DOHH2 (cell line): Measurements from ENCODE around the gene CD34.

Experiments
- H3F3A ChIP-seq: fragments of 200-600 bp; sonication (generic), shearing (Covaris generic); 2 replicates; pipeline ENCODE4 v1.6.0; 2016; ENCODE audit warnings: antibody characterized with exemption, mild to moderate bottlenecking; ENCODE audit not compliant: control insufficient read depth, insufficient read depth
- H3K27ac ChIP-seq: fragments of 200-600 bp; sonication (generic); 2 replicates; pipeline ENCODE4 v1.5.1; 2014; ENCODE audit warnings: low read depth, mild to moderate bottlenecking, low read length, moderate library complexity
- H3K27me3 ChIP-seq: fragments of 200-600 bp; sonication (generic); 2 replicates; pipeline ENCODE4 v1.6.1; 2014; ENCODE audit warnings: mild to moderate bottlenecking, low read length, mixed read lengths; ENCODE audit not compliant: control insufficient read depth
- H3K36me3 ChIP-seq: fragments of 200-600 bp; sonication (generic); 2 replicates; pipeline ENCODE4 v1.6.1; 2014; ENCODE audit warnings: mild to moderate bottlenecking, low read length, moderate library complexity, mixed read lengths; ENCODE audit not compliant: control insufficient read depth
- H3K4me1 ChIP-seq: fragments of 200-600 bp; sonication (generic); 2 replicates; pipeline ENCODE4 v1.6.1; 2014; ENCODE audit warnings: mild to moderate bottlenecking, low read length, mixed read lengths; ENCODE audit not compliant: control insufficient read depth
- H3K4me2 ChIP-seq: fragments of 200-600 bp; sonication (generic); 2 replicates; pipeline ENCODE4 v1.6.0; 2014; ENCODE audit warnings: mild to moderate bottlenecking, low read length, moderate library complexity
- H3K4me3 ChIP-seq: fragments of 200-600 bp; sonication (generic); 2 replicates; pipeline ENCODE4 v1.5.1; 2014; ENCODE audit warnings: mild to moderate bottlenecking, low read length, mixed read lengths
- H3K79me2 ChIP-seq: fragments of 200-600 bp; sonication (generic); 2 replicates; pipeline ENCODE4 v1.6.1; 2014; ENCODE audit warnings: mild to moderate bottlenecking, low read length, mixed read lengths; ENCODE audit not compliant: control insufficient read depth
- H3K9me2 ChIP-seq: fragments of 200-600 bp; sonication (generic); replicated peaks from 2 replicates; pipeline ENCODE4 v1.6.1; 2014; ENCODE audit warnings: mild to moderate bottlenecking, low read length, mixed read lengths; ENCODE audit not compliant: control insufficient read depth
- H3K9me3 ChIP-seq: fragments of 200-600 bp; sonication (generic); 2 replicates; pipeline ENCODE4 v1.6.1; 2014; ENCODE audit warnings: antibody characterized with exemption, low read length, mixed read lengths; ENCODE audit not compliant: control insufficient read depth, insufficient read depth
- H4K20me1 ChIP-seq: fragments of 200-600 bp; sonication (generic); 2 replicates; pipeline ENCODE4 v1.6.0; 2014; ENCODE audit warnings: low read depth, mild to moderate bottlenecking, antibody characterized with exemption, low read length, moderate library complexity; ENCODE audit not compliant: control insufficient read depth, insufficient read depth
- EZH2phosphoT487 ChIP-seq: fragments of 200-600 bp; sonication (generic); IDR thresholded peaks from 2 replicates; pipeline ENCODE4 v1.6.1; 2017; ENCODE audit warnings: borderline replicate concordance, mild to moderate bottlenecking, antibody characterized with exemption, low read length, moderate library complexity, mixed read lengths
- TF ChIP-seq, protein P1 (sequence below): fragments of 200-600 bp; sonication (generic); IDR thresholded peaks from one replicate; pipeline ENCODE4 v1.5.1; 2014; ENCODE audit warnings: antibody characterized with exemption, mild to moderate bottlenecking, low read depth, low read length; ENCODE audit not compliant: poor library complexity, severe bottlenecking

The CD34 gene

DNA sequence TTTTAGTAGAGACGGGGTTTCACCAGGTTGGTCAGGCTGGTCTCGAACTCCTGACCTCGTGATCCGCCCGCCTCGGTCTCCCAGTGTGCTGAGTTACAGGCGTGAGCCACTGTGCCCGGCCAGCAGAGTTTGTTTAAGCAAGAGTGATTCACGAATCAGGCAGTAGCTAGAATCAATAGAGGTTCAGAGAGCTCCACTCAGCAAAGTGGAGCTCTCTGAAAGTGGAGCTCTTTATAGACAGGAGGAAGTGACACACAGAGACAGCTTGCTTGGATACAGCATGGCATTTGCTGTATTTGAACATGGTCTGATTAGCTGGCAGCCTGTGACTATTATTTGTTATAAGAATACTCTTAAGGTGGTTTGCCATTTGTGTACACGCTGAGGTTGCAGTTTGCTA lies 27.1 kb upstream of the CD34 start:
- Histone ChIP-seq H3K36me3 (no peaks in the 10 kb centered on the region), H3F3A (no peaks in the 10 kb centered on the region), H4K20me1 (no peaks in the 10 kb centered on the region), H3K4me1 (no peaks in the 10 kb centered on the region), H3K4me3 (no peak overlapping the region), H3K27ac (no peak overlapping the region), H3K4me2 (no peak overlapping the region), H3K79me2 (no peaks in the 10 kb centered on the region), H3K27me3 (peaks cover 21% of the 10 kb centered on the region), H3K9me3 (no peaks in the 10 kb centered on the region), H3K9me2 (no peaks in the 10 kb centered on the region)
- no peak for TF ChIP-seq EZH2phosphoT487
- TF ChIP-seq, protein P1, sequence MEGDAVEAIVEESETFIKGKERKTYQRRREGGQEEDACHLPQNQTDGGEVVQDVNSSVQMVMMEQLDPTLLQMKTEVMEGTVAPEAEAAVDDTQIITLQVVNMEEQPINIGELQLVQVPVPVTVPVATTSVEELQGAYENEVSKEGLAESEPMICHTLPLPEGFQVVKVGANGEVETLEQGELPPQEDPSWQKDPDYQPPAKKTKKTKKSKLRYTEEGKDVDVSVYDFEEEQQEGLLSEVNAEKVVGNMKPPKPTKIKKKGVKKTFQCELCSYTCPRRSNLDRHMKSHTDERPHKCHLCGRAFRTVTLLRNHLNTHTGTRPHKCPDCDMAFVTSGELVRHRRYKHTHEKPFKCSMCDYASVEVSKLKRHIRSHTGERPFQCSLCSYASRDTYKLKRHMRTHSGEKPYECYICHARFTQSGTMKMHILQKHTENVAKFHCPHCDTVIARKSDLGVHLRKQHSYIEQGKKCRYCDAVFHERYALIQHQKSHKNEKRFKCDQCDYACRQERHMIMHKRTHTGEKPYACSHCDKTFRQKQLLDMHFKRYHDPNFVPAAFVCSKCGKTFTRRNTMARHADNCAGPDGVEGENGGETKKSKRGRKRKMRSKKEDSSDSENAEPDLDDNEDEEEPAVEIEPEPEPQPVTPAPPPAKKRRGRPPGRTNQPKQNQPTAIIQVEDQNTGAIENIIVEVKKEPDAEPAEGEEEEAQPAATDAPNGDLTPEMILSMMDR = no peak

DNA sequence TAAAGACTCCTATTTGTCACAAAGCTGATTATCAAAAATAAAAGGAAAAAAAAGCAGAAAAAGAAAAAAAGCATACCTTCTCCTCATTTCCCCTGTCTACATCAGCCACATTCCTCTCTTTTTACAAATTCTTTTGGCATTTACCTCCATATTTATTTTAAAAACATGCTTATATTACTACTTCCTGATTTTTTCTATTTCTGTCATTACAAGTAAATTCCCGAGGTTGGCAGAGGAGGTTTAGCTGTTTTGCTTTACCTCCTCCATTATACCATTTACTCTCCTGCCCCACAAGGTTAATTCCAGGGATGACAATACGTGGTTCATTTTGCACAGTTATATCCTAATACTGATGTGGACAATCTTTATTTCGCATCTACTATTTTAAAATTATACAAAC lies 26.3 kb upstream of the CD34 start:
- H3K9me2 ChIP-seq = no peaks in the 10 kb centered on the region
- H3K4me1 ChIP-seq = no peaks in the 10 kb centered on the region
- no peak overlapping the region for H3K27ac ChIP-seq
- no peaks in the 10 kb centered on the region for H3K79me2 ChIP-seq
- no peaks in the 10 kb centered on the region for H3K9me3 ChIP-seq
- no peaks in the 10 kb centered on the region for H3F3A ChIP-seq
- H3K4me3 ChIP-seq = no peak overlapping the region
- peaks cover 21% of the 10 kb centered on the region for H3K27me3 ChIP-seq
- TF ChIP-seq, protein P1 = no peak
- no peak for TF ChIP-seq EZH2phosphoT487
- no peaks in the 10 kb centered on the region for H3K36me3 ChIP-seq
- H3K4me2 ChIP-seq = no peak overlapping the region
- H4K20me1 ChIP-seq = no peaks in the 10 kb centered on the region

DNA sequence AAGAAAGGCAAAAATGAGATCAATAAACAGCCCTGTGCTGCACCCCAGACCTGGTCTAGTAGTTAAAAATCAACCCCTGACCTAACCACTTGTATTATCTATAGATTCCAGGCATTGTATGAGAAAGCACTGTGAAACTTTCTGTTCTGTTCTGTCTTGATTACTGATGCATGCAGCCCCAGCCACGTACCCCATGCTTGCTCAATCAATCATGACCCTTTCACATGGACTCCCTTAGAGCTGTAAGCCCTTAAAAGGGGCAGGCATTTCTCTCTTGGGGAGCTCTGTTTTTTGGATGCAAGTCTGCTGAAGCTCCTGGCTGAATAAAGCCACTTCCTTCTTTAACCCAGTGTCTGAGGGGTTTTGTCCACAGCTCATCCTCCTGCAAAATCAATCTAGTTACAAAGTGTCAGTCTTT lies 24.2 kb upstream of the CD34 start:
- no peaks in the 10 kb centered on the region for H3K79me2 ChIP-seq
- H3K36me3 ChIP-seq = no peaks in the 10 kb centered on the region
- H3K4me3 ChIP-seq = no peak overlapping the region
- peaks cover 11% of the 10 kb centered on the region for H3K27me3 ChIP-seq
- no peak overlapping the region for H3K27ac ChIP-seq
- no peaks in the 10 kb centered on the region for H4K20me1 ChIP-seq
- no peaks in the 10 kb centered on the region for H3K9me2 ChIP-seq
- H3F3A ChIP-seq = no peaks in the 10 kb centered on the region
- H3K4me2 ChIP-seq = no peak overlapping the region
- no peak for TF ChIP-seq EZH2phosphoT487
- H3K4me1 ChIP-seq = no peaks in the 10 kb centered on the region
- no peaks in the 10 kb centered on the region for H3K9me3 ChIP-seq

DNA sequence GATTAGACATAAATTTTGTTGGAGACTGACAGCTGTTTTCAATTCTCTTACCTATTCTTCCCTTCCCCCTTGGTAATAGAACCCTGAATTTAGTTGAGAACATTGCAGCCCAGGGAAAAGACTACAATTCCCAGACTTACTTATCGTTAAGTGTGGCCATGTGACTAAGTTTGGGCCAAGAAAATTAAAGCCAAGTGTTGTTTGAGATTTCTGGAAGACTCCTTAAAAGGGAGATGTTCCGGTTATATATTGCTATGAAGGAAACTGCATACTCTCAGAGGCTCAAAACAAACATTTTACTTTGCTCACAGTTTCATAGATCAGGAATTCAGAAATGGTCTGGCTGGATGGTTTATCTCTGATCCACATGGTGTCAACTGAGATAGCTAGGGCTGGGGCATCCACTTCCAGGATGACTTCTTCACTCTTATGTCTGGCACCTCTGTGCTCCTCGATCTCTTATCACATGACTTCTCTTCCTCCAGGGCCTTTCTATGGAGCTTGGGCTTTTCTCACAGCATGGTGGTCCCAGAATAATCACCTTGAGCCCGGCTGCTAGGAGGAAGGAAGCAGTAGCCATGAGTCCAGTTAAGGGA lies 22.4 kb upstream of the CD34 start:
- no peak for TF ChIP-seq EZH2phosphoT487
- TF ChIP-seq, protein P1 = no peak
- H3K79me2 ChIP-seq = no peaks in the 10 kb centered on the region
- no peaks in the 10 kb centered on the region for H4K20me1 ChIP-seq
- H3F3A ChIP-seq = no peaks in the 10 kb centered on the region
- H3K4me1 ChIP-seq = no peaks in the 10 kb centered on the region
- no peak overlapping the region for H3K4me2 ChIP-seq
- H3K9me2 ChIP-seq = no peaks in the 10 kb centered on the region
- no peaks in the 10 kb centered on the region for H3K36me3 ChIP-seq
- no peaks in the 10 kb centered on the region for H3K9me3 ChIP-seq
- no peak overlapping the region for H3K27ac ChIP-seq
- no peak overlapping the region for H3K4me3 ChIP-seq
- no peaks in the 10 kb centered on the region for H3K27me3 ChIP-seq
